ENCODE measurements around the gene RDH13.

- TF ChIP-seq CTCF (conservative IDR thresholded peaks at IDR 0.05; ENCODE audit: low read length) (no peak), EZH2phosphoT487 (IDR thresholded peaks at IDR 0.05; ENCODE audit: borderline replicate concordance) (no peak)
These were observed 29.0 kb upstream of the RDH13 start for GRCh38 chr19:55091955-55092354.
